NCI-H510A (cell line): Measurements from ENCODE around the gene EPSTI1.
A peak's percentile ranks its signal among the peaks of the same experiment; 100 is the strongest.

Source experiments
- DNase-seq: peaks from one replicate; lab custom pipeline; 2025; lab: John Stamatoyannopoulos, UW

EPSTI1 gene

DNA sequence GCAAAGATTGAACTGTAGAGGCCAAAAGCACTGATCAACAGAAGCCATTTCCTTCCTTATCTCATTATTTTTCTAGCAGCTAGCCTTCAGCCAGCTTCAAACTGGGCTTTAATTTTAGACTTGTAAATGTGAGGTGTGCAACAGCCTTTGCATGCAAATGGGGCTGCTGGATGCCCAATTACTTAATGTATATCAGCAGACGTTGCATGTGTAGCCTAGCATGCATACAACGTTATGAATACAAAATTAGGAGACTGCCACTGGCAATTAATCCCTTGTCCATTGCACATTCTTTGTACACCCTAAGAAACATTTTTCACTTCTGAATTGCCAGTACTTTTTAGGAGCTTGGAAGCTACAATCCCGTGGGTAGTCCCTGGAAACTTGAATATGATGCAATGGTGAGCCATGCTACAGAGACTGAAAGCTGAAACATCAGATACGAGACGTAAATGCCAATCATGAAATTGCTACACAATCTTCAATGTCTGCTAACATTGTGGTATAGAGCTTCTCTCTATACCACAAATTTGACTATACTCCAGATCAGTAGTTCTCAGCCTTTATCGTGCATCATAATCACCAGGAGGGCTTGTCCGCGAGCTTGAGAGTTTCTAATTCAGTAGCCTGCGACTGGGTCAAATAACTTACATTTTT lies 20.2 kb downstream of the EPSTI1 start:
- DNase-seq: no peak

DNA sequence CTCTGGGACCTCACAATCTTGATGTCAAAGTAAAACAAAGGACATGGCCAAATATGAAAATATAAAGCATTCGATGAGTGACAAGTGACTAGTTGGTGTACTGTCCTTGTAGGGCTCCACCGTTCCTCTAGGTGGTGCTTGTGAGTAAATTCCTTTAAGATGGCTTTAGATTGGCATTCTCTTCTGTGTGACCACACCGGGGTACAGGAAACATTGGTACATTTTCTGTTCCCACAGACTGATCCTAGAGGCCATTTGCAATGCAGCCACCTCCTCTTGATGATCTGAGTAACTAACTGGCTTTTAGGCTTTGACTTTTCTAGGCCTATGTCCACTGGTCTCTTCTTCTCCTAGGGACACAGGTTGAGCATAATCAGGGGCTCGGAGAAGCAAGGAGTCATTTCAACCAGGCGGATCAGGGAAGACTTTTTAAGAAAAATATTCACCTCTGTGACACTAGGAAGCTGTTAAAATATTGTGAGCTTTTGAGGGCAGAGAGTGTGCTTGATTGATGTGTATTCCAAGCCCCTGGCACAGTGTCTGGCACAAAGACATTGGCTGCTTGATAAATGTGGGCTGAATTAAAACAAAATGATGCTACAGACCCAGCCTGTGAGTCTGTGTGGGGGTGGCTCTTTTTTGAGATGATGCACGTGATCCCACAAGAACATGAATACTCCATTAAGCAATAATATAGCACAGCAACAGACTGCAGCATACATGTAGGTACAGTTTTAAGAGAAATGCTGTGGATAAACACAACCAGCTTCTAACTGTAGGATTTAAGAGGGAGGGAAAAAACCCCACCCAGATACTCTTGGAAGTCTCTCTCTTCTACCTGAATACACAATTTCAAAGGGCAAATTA lies 21.0 kb downstream of the EPSTI1 start:
- DNase-seq: no peak

DNA sequence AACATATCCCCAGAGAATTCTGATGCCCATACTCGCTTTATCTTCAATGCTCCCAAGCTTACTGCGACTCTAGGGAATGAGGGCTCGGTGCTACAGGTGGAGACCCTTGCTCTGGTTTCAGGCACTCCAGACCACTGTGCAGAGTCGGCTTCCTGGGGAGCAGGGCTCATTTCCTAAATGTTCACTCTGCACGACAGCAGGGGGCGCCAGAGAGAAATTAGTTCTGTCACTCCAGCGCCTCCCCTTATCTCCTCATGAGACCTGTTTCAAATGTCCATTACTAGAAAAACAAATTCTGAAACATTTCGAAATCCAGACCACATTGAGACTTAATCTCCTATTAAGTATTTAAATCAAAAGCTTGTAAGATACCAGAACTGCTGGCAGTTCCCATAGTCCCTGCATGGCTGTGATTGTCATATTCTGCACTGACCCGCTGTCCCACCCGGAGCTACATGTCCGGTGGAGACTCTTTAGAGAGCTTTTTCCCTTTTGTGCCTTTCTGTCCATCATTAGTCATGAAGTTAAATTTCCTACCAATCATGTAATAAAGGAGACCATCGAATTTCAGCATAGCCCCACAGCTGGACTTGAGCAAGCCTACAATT lies 22.4 kb downstream of the EPSTI1 start:
- DNase-seq: no peak

DNA sequence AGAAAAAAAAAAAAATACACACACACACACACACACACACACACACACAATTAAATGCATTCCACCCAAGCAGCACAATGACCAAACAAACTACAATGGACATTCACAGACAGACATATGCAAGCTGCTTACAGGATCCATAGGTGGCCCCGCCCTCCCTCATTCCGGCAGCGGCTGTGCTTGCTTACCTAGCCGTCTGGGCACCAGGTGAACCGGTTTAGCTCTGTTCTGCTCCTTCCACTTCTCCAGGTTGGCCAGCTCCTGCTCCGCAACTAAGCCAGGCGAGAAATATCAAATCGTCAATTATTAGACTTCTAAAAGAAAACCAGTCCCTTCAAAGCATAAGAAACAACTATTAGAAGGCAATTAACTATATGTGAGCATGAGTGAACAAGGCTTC lies 23.1 kb downstream of the EPSTI1 start:
- DNase-seq: no peak

DNA sequence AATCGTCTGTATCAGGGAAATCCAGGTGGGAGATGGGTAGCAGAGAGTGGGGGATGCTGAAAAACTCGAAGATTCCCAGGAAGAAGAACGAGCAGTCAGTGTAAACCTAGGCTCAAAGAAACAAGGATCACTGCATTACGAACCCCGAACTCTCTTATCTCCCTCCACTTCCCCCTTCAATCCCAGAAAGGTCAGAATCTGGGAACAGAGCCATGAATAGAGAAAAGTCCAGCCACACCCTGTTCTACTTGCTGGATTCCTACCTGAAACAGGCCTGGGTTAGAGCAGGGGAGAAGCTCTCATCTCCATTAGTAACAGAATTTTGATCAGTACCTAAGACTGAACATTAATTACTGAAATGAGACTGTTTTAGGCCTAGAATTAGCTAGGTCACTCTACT lies 24.4 kb downstream of the EPSTI1 start:
- no peak for DNase-seq

DNA sequence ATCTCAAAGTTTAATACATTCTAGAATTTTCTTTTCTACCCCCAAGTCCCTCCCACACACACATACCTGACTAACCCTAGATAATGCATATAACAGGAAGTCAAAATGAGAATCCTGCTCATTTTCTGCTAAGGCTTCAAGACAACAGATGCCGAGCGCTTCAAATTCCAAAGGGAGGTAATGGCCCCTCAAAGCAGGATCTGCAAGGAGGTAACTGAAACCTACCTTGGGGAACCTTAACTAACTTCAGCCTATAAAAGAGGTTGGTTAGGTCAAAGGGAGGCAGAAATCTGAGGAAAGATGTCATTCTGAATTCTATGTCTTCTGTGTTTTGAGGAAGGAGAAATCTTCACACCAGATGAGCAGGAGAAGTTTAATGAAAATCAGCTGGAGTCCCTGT lies 26.8 kb downstream of the EPSTI1 start:
- DNase-seq: no peak

DNA sequence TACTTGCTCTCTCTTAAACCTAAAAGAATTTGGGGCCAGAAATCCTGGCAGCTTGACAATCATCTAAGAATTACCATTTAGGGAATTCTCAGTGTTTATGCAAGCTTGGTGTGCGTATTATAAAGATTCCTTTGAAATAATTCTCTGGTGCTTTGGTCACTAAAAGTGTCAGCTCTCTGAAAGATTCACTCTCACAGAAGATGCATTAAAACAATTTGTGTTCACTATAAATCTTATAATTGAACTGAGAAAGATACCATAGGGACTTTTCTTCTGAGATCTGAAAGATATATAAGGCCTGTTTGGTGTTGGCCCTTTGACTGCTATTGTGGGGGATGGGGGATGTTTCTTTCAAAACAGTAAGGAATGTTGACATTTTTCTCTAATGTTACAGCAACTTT lies 27.3 kb downstream of the EPSTI1 start:
- DNase-seq: no peak

DNA sequence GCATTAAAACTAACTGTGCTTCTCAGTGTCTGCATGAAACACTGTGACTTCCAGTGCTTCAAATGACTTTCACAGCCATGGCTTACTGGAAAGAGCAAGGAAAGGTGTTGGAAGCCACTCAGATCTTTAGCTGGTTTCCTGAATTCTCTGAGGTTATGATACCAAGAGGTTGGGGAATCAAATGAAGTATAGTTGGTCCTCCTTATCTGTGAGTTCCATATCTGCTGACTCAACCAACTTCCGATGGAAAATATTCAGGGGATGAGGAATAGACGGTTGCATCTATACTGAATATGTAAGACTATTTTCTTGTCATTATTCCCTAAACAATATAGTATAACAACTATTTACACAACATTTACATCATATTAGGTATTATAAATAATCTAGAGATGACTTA lies 32.4 kb downstream of the EPSTI1 start:
- no peak for DNase-seq

DNA sequence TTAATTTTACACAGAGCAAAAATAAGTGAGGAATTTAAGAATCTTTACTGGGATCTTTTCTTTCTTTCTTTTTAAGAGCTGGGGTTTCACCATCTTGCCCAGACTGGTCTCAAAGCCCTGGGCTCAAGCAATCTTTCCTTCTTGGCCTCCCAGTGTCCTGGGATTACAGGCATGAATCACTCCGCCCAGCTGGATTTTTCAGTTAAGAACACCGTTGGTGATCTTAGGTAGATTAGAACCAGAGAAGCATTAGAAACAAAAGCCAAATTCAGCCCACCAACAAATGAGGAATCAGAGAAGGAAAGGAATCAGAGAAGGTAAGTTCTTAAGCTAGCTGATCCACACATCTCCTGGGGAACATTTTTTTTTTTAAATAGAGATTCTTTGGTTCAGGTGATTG lies 34.2 kb downstream of the EPSTI1 start:
- no peak for DNase-seq

DNA sequence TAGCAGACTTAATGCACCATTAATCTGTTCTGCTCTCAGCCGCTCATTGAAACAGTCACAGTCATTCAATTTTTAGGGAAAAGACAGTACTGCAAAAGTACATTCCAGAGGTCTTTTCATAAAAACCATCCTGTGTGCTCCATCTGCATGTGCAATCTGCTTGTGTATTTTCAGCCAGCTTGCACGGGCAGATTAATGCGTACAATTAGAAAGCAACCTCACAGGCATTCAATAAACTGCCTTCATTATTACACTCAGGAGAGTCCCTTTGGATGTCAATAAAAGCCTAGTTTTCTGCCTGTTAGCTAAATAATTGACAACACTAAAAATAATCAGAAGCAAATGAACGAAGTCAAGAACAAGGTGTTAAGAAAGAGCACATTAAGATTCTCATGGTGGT lies 41.9 kb downstream of the EPSTI1 start:
- DNase-seq: no peak

DNA sequence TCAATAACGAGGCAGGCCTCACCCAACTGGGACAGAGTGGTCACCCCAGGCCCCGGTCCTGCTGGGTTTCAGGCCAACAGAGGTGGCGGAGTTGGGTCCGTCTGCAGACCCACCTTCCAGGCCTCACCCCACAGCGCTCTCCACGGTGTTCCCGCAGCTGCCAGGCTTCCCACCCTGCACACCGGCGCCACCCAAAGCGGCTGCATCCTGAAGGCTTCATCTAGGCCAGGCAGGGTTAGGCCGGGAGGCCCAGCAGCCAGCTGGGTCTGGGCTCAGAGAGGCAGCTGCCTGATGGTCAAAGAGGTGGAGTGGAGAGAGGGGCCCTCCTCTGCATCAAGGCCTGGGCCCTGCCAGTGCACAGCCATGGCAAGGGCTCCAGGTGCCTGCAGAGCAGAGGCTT lies 44.1 kb downstream of the EPSTI1 start:
- no peak for DNase-seq

DNA sequence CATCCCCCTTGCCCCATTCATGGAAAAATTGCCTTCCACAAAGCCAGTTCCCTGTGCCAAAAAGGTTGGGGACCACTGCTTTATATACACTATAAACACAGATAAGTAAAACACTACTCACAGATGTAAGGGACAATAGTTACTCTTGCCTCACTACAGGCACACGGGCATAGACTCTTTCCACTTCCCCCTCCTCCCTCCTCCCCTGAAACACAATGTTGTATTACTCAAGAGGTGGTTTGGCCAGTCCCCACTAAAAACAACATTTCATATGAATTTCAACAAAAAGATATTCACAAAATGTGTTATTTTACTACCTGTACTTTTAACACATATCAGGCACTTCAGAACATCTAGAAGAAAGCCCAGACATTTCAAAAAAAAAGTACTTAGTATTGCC lies 45.1 kb downstream of the EPSTI1 start:
- no peak for DNase-seq

DNA sequence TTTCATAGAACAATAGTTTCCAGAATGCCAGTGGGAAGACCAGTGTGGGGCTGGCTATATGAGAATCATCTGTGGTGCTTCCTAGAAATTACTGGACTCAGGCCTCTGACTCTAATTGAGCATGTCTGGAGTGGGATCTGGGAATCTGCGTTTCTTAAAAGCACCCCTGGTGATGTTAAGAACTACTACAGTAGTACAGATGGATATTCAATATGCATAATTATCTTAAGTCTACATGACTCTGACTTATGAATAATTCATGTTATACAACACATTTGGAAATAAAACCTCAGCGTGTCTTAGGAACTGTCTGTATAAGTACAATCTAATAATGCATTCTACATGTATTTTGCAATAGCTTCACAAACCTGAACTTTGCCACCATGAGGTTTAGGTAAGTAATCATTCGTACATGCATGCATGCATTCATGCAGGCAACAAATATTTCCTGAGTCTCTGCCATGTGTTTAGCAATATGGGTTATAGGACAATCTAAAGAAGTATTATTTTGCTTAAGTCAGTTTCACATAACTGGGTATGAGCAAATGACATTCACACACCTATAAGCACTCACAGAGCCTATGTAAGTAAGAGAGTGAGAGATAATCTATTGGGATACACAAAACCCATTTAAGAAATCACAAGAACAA lies 62.0 kb downstream of the EPSTI1 start:
- DNase-seq: no peak

DNA sequence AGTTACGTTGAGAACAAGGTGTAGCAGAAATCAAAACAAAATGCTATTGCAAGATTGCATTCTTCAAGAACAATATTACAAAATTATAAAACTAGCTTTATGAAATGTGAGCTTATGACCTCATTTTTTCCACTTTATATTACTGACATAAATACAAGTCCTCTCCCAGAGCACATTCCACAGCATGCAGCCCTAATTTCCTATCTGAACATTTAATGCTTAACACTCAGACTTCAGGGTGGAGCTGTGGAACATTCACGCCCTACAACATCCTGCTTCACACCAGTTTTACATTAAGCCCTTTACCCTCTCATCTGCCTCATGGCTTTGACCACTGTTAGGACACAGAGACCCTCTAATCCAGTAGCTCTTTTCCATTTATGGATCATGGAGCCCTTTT lies 65.5 kb downstream of the EPSTI1 start:
- no peak for DNase-seq

DNA sequence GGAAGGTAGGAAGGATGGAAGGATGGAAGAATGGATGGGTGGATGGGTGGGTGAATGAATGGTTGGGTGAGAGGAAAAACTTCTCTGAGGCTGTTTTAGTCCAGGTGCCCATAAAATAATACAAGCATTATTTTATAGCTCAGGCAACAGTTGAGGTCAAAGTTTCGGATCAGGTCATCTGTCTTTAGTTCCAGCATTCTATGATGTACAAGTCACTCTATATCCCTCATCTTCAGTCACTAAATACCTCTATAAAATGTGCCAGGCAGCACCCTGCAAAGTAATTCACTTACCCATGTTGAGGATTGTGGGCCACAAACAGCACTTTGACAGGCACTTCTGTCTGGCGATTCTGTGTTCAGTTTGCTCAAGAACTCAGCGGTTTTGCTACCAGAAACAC lies 66.0 kb downstream of the EPSTI1 start:
- DNase-seq: no peak

DNA sequence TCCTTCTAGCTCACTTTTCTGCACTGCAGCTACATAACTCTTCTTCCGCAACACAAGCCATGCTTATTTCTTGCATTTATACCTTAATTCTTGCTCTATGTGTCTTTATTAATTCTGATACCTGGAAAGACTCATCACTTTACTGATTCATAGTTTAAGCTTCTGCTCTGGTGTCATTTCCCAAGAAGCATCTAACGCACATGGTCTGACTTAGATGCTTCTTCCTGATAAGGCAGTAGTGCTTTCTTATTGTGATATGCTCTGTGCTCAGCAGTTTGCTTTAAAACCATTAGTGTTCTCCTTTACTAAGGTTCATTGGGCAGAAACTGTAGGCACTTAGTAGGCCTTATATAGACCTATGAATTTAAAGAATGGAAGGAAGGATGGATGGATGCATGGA lies 66.4 kb downstream of the EPSTI1 start:
- DNase-seq: no peak

DNA sequence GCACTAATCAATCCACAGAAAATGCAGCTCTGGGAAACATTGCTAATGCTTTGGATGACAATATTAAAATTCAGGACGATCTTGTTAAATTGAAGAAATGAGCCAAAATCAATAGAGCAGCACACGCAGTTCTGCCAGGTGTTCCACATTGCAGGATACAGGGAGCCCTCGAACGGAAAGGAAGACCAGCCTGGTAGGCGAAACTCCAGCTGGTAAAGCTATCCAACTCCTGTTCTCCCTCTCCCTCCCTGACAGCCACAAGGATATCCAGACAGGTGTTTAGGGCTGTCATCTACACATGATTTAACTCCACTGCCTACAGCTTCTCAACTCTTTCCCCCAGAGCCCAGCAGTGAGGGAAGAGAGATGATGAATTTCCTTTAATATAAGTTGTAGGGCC lies 67.7 kb downstream of the EPSTI1 start:
- peak; percentile 1 for DNase-seq

DNA sequence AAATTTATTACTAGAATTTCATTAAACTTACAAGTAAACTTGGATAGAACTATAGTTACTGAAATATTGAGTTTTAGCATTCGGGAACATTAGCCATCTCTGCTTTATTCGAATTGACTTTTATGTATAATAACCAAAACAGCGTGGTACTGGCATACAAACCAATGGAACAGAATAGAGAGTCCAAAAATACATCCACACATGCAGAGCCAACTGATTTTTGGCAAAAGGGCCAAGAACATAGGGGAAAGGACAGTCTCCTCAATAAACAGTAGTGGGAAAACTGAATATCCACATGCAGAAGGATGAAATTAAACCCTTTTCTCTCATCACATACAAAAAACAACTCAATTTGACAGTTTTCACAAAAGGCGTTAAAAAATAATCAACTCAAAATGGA lies 84.3 kb downstream of the EPSTI1 start:
- no peak for DNase-seq

DNA sequence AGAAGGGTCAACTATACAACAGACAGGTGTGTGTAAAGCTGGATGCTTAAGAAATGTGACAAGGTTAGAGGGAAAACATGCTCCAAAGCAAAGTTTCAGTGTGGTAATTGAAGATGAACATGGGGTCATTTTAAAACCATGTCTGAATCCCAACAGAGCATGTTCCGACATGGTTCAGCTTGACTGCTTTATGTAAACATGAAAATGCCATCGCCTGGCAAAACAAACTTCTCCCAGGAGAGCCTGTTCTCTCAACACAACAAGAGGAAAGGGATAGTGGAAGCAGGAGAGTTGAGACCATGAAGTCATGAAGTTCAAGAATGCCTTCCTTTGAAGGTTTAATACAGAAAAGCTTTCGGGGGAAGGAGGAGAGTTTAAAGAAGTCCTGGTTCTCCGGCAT lies 85.8 kb downstream of the EPSTI1 start:
- DNase-seq: no peak

DNA sequence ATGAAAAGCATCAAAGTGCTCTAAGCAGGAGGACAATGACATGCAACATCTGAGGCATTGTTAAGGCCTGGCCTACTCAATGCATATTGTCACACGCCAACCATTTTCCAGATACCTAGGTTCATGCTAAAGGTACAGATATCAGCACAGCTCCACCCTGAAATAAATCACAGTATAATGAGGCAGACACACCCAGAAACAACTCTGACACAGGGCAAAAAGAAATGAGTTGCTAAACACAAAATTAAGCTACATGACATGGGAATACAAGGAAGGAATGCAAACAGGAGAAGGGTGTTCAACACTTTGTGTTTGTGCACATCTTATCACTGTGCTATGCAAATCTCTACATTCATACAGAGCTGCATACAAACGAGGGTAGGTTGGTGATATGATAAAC lies 86.5 kb downstream of the EPSTI1 start:
- no peak for DNase-seq

DNA sequence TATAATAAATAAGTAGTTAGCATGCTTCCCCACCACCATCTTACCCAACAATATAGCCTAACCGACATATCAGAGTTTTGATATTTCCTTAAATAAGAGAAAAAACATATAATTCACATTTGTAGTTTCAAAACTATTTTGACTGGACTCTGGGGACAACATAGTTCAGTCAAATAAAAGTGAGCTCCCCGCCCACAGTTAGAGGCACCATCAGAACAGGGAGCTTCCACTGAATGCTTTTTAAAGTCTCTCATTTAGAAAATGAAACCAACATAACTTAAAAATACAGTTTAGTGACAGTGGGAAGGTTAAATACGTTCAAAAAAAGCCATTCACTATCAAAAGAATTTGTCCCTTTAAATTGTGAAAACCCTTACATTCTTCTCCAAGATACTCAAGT lies 92.8 kb downstream of the EPSTI1 start:
- no peak for DNase-seq

DNA sequence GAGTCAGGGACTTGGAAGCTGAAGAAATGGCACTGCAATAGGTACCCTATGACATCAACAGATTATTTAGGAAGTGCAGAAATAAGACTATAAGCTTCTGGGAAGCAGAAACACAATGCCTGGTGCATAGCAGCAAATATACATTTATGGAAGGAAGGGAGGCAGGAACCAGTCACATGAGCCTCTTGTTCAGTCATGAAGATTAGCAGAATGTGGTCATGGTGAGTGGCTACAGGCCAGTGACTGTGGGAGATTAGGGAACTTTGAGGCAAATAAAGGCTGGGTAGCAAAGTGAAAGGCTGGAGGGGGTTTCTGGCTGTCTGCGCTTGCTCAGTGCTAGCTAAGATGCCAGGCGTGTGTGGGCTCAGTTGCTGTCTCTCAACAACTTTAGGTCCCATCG lies 96.3 kb downstream of the EPSTI1 start:
- no peak for DNase-seq

DNA sequence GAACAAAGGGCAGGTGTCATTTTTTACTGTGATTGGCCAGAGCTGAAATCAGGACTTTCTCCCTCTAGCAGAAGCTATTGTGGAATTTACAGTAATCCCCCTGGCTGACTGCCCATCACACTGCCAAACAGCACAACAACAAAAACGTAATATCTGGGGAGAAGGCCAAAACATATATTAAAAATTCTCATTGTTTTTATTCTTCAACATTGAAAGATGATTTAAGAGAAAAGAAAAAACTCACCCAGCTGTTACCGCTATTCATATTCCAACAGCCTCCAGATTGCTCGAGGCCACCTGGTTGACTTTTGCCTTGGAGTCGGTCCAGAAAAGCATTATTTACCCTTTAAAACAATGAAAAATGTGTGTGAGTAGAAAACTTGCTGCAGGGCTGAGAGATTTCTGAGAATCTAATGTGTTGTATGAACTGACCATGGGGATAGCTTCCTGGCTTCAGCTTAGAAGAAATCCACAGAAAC lies 97.2 kb downstream of the EPSTI1 start:
- no peak for DNase-seq
